HG03103 (cell line): ENCODE data around the gene RAB6B.

Experiments
- ATAC-seq: cut with Tn5 transposase; IDR thresholded peaks from one replicate; pipeline ENCODE4 v1.9.1; 2021; ENCODE audit warnings: low read depth; ENCODE audit not compliant: unreplicated experiment

RAB6B gene

DNA sequence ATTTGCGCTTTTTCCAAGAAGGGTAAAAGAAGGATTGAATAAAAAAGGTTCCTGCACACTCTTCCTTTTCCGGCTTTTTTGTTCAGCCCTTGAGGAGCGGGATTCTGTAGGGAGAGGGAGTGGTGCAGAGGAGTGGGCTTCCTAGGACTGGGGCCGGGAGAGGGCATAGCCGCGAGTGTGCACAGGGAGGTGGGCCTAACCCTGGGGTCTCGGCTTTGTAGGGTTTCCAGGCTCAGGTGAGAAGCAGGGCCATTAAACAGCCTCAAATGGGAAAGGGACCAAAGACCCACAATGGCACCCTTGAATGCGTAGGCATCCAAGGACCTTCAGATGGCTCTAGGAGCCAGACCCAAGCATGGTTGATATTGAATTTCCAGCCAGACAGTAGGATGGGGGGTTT is 35.4 kb upstream of the RAB6B start:
- ATAC-seq: no peak

DNA sequence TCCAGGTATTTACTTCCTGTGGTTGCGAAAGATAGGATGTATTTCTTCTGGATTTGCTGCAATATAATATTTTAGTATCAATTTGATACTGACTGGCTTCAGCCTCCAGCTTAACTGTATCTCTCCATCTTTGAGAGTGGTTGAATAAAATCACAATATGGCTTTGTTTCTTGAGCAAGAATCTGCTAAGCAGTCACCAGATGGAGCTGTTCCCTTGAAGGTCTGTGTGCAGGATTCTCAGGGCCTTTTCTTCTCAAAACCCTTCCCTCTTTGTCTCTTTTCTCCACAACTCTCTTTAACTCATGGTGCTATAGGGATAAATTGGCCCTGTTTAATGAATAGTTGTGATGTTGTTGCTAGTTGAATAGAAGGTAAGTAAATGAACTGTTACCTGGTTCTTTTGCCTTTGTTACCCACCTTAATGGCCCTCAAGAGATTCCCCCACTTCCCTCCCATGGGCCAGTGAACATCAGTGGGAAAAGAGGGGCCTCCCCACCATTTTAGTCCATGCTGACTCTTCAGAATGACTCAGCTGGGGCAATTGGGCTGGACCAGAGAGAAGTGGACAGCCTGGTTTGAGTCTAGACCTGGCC is 34.8 kb upstream of the RAB6B start:
- no peak for ATAC-seq

DNA sequence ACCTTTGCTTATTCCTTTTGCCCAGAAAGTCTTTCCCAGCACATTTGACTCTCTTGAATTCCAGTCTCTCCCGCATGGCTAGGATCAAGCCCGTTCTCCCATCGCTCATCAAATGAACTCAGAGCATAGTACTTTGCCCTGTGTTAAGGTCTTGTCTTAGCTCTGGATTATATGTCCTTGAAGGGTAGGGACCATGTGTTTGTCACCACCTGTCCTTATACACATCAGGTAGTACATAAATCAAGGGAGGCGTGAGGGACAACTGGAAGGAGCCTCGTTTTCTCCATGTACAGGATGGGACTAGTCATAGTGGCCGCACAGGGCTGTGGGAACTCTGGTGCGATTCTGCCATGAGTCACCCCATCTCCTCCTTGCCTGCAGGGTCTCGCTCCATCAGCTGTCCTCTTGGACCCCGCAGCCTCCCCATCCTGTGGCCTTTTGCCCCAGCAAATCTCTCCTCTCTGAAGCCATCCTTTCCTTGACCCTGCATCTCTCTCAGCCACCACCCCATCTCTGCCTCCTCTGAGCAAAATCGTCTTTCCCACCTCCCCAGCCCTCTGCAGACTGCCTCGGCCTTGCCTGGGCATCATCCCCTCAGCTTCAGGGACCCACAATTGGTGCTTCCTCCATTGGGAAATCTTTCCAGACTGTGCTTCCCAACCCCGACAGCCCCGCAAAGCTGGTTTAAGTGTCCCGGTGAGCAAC is 33.4 kb upstream of the RAB6B start:
- ATAC-seq: no peak

DNA sequence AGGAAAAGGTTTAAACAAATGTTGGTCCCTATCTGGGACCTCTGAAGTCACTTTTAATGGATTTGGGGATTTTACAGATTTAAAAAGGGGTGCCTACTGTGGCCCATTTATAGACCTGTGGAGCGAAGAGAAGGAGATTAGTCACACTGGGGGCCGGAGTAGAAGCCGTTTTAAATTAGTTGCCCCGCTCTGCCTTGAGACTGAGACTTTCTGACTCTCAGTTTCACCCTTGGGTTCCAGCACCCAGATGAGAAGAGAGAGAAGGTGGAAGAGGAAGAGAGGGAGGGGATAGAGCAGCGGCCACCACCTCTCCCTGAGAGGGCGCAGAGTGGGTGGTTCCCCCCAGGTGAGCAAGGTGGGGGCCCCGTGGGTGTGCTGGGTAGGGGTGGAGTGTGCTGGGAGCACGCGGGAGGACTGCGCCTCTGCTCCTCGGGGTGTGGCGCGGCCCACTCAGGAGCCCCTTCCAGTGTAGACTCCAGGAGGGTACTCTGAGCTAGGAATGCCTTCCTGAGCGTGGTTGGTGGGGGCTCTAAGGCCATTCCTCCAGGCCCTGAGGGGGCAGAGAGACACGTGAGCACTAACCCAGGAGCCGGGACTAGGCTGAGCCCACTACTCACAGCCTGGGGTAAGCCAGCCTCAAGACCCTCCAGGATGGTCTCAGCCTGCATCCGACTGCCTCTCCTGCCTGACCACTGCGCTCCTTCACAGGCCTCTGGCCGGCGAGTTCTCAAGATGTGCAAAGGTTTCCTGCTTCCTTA is 32.6 kb upstream of the RAB6B start:
- no peak for ATAC-seq

DNA sequence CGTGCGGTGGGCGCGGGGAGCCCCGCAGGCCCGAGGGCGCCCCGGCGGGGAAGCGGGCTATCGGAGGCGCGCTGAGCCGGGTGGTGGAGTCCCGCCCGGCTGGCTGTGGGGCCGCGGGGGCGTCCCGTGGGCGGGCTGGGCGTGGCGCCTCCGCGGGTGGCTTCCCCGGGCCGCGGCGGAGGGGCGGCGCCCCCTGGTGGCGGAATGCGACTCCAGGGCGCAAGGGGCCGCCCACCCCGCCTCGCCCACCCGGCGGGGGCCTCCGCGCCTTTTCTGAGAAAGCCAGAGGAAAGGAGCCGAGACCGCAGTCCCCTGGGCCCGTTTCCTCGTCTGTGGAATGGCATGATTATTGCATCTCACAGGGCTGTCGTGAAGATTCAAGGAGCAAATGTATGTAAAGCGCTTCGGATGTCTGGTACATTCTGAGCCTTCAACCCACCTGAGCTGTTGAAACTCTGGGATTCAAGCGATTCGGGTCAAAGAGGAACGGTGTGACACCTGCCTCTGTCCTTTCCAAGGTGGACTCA is 31.9 kb upstream of the RAB6B start:
- ATAC-seq: peak; percentile 51

DNA sequence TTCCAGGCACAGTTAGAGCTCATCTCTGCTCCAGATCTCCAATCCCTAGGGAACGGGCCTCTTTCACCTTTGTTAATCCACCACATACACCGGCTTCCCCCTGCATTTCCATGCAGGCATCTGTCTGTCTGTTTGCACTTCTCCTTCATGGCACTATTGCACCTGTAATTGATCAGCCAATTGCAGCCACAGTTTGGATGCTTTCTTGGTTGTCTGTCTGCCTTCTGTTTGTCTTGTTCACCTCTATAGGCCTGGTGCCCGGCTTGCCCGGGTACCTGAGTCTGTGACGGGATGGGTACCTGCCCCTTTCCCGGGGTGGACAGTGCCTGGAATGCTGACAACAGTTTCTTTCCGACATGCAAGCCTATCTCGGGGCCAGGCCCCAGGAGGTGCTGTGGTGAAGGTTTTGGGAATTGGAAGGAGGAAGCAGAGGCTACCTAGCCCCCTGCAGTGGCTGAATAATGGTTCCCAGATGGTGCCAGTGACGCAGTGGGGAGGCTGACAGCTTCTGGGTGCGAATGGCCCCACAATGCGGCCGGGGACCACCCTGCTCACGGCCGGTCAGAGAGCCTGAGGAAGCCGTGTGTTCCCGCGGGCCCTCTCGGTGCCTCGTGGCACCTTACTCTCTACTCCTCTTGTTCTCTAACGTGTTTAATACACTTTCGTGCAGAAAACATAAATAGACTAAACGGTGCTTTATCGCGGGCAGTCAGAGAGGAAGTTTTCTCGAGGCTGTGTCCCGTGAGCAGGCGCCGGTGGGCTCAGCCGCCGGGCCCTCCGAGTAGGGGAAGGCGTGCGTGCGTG is 31.3 kb upstream of the RAB6B start:
- ATAC-seq: no peak

DNA sequence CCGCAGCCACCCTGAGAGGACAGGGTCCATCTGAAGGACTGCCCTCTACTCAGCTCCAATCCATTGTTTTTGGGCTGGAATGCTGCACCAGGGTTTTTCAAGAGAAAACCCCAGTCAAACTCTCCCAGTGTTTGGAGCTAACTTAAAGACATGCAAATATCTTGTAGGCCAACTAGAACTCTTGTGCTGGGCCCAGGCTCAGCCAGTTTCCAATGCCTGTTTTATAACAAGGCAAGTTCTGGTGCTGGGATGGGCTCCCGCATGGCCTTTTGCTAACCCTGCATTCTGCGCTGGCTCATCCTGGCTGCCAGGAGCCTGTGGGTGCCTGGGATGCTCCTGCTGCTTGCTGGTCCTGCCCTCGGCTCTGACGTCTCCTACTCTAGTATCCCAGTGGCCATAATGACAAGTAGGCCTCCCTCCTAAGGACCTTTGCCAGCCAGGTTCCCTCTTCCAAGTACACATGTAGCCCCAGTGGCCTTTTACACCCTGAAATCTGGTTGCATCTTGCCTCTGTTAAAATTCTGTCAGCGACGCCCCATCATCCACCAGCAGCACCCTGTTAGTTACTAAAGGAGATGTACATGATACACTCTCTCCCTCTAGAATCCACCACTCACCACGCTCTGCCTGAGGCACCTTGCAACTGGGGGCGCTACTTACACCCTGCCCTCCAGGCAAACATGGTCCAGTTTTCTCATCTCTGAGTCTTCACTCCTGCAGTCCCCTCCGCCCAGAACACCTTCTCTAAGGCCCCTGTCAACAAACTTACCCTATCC is 30.5 kb upstream of the RAB6B start:
- no peak for ATAC-seq

DNA sequence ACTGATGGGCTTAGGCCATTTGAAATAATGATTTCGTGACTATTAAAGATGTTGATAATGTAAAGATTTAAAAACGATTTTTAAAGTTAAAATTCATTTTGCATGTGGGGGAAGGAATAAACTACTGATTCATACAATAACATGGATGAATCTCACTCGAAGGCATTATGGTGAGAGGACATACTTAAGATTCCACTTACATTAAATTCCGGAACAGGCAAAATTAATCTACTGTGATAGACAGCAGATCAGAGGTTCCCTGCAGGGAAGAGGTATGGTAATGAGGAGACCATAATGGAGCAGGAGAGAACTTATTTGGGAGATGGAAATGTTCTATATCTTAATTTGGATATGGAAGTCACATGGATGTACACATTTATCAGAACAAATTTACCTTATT is 28.4 kb upstream of the RAB6B start:
- ATAC-seq: no peak

DNA sequence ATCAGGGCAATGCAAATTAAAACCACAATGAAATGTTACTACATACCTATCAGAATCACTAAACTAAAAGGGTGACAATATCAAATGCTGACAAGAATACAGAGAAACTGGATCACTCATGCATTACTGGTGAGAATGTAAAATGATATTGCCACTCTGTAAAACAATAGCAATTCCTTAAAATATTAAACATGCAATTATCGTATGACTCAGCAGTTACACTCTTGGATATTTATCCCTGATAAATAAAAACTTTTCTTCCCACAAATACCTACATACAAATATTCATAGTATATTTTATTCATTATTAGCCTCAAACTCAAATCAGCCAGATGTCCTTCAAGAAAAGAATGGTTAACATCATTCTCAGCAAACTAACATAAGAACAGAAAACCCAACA is 25.9 kb upstream of the RAB6B start:
- no peak for ATAC-seq

DNA sequence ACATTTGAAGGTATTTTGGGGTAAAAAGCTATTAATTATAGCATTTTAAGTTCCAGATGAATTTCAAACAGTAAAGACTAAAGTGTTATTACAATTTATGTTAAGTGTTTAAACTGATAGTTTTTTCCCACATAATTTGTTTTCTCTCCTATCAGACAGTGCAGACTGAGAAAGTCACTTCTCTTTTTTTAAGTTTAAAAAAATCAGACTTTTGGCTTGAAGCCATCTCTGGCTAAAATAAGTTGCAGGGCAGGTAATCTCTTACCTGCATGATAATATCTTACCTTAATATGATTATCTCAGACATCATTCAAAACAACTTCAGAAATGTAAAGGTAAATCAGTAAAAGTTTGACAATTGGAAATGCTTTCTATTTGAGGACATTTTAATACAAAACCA is 21.5 kb upstream of the RAB6B start:
- ATAC-seq: no peak

DNA sequence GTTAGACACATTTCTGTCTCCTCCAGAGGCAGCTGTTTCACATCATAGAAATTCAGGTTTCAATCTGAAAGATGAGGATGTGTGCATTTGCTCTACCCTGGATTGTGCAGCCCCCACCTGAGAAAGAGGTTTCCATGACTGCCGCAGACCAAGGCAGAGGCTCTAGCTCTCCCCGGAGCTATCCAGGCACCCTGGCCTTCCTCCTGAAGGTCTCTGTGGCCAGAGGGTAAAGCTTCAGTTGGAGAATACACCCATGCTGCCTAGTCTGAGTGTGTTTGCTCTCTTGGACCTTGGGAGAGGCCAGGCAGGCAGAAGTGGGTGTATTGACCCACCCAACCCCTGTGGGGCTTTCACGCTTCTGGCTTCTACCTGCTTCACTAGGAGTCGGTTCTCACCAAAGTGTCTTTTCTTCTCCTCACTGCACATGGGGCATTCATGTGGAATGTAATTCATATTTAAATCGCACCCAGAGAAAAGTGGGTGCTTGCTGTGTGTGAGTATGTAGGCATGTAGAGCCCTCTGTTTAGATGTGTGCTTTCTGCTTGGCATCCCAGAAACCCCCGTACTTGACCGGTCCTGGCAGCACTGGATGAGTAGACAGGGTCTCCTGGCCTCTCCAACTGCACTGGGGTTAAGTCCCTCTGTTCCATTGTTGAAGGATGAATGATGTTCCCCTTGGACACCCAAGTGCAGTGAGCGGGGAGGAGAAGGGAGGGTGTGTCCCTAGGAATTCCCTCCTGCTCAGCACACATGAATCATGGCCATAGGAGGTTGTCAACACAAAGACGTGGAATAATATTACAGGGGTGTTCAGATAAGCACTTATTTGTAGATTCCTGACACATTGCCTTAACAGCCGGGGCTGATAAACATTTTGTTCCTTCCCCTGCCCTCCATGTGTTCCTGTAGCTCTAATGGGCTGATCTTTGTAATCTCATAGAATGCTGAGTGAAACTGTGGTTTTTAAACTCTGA is 20.3 kb upstream of the RAB6B start:
- ATAC-seq: no peak

DNA sequence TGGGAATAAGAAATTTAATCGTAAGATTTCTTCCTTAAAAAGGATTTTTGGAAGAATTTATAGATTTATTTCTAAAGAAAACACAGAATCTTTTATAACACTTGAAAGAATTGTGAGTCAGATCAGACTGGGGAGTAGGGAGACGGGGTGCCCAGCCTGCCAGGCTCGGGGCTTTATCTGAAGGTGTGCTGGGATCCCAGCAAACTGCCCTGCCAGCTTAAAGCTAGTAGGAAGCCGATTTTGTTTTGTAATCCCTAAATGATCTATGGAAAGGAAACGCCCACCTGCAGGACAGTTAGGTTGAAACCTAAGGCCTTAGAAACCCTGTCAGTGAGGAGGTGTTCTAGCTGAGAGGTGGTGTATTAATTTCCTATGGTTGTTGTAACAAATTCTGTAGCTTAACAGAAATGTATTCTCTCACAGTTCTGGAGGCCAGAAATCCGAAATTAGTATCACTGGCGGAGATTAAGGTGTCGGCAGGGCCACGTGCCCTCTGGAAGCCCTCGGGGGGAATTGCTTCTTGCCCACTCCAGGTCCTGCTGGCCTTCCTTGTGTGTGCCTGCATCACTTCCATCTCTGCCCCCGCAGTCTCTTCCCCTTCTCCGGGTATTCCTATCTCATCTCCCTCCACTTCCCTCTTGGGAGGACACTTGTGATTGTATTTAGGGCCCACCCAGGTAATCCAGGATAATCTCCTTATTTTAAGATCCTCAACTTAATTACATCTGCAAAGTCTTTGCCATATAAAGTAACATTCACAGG is 19.3 kb upstream of the RAB6B start:
- no peak for ATAC-seq

DNA sequence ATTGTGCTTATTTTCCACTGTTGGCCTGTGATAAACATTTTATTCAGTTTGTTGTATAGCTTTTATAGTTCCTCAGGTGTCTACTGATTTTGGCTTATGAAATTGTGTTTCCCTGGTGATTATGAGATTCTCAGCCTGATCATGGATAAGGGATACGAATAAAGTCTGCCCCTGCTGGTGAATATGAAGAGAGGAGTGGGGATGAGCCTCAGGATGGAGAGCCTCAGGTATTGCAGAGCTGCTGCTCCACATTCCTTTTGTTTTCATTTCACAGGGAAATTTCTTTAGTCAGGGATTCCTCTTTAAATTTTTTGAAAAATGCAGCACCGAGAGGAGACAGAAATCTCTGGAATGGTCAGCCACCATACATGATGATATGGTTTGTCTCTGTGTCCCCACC is 14.7 kb upstream of the RAB6B start:
- no peak for ATAC-seq

DNA sequence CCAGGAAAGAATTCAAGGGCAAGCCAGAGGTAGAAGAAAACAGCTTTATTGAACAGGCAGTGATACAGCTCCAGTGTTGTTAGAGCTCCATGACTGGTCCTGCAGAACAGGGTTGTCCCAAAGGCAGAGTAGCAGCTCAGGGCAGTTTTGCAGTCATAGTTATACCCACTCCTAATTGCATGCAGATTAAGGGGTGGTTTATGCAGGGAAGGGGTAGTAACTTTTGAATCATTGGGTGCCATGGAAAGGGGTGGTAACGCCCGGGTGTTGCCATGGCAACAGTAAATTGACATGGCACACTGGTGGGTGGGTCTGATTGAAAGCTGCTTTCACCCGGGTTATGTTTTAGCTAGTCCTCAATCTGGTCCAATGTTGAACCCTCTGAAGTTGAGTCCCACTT is 9.7 kb upstream of the RAB6B start:
- ATAC-seq: no peak

DNA sequence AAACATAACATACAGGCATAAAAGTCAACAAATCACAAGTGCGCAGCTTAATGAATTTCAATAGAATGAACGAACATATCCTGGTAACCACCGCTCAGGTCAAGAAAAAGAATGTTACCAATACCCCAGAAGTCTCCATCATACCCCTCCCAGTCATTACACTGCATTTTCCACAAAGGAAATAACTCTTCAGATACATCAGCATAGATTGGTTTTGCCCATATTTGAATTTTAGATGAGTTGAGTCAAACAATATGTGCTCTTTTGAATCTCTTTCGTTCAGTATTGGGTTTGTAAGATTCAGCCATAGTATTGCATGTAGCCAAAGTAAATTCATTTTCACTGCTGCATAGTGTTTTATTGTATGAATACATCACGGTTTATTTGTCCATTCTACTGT is 6.2 kb upstream of the RAB6B start:
- no peak for ATAC-seq

DNA sequence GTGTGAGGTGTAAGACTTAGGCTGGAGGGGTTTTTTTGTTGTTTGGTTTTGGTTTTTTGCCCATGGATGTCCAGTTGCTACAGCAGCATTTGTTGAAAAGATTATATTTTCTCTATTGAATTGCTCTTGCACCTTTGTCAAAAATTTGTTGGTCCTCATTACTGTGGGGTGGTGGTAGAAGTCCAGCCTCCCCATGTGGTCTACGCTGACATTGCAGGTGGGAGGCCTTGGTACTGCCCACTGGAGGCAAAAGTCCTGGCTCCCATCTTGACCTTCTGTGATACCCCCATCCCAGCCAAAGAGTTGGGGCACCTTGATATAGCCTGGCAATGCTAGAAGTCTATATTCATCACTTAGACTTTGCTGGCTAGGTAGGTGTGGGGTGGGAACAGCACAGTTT is 5.4 kb upstream of the RAB6B start:
- no peak for ATAC-seq

DNA sequence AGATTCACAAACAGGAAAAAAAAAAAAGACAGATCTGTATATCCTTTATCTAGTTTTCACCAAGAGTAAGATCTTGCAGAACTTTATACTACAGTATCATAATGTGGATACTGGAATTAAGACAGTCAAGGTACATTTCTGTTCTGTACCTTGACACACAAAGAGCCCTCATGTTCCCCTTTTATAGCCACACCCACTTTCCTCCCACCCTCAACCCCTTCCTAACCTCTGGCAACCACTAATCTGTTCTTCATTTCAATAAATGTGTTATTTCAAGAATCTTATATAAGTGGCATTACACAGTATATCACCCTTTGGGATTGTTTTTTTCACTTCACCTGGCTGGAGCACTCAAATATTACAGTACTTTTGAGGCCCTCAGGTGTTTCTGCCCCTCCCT is 3.6 kb upstream of the RAB6B start:
- ATAC-seq: no peak

DNA sequence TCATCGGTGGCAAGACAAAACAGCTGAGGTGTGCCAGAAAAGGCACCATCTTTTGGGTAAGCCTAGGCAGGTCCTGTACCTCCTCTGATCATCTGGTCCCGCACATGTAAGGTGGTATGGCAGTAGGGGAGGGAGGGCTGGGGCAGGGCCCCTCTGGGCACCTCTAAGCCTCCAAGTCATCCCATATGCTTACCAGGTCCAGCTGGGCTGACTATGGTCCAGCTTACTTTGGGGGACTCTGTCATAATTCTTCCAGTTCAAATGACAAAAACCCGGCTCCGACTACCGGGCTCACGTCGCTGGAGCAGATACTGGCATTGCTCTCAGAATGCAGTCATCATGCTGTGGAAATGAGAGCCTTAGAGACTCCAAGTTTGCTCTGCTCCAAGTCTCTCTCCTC is 1.9 kb upstream of the RAB6B start:
- no peak for ATAC-seq
